ENCODE measurements around the gene CPZ. TPM values are rescaled to one million over a fixed set of nuclear protein-coding genes. Genes with fewer than 3 reads are reported as not detected.

The CPZ gene
- total and polyA plus RNA-seq, 2 experiments from 2014 or later, result 24.6 to 37.3 TPM

- H3K27me3 ChIP-seq (ENCODE audit: insufficient read depth), result no peaks in the 10 kb centered on the region
Observed at GRCh38 chr4:8647626-8648025, 55.1 kb downstream of the CPZ start.

More at GRCh38 chr4:8647626-8648025, 55.1 kb downstream of the CPZ start:
- no peaks in the 10 kb centered on the region for H3K9me3 Mint-ChIP-seq
- Histone ChIP-seq H3K9me2 (ENCODE audit: insufficient read depth) (no peaks in the 10 kb centered on the region), H3K4me2 (no peak overlapping the region), H3K27ac (ENCODE audit: low read depth) (no peak overlapping the region), H3K36me3 (ENCODE audit: insufficient read depth) (no peaks in the 10 kb centered on the region), H3K4me1 (ENCODE audit: insufficient read depth) (no peaks in the 10 kb centered on the region), H3K4me3 (no peak overlapping the region), H4K20me1 (replicated peaks; ENCODE audit: insufficient read depth) (no peaks in the 10 kb centered on the region), H3K79me2 (replicated peaks; ENCODE audit: insufficient read depth) (no peaks in the 10 kb centered on the region), H3F3A (replicated peaks; ENCODE audit: low read depth) (no peaks in the 10 kb centered on the region), H2AFZ (no peak overlapping the region)
- ATAC-seq (no peak), DNase-seq (ENCODE audit: low spot score) (no peak)
- H3K4me3 Mint-ChIP-seq, result no peak overlapping the region
- TF ChIP-seq, protein P1, sequence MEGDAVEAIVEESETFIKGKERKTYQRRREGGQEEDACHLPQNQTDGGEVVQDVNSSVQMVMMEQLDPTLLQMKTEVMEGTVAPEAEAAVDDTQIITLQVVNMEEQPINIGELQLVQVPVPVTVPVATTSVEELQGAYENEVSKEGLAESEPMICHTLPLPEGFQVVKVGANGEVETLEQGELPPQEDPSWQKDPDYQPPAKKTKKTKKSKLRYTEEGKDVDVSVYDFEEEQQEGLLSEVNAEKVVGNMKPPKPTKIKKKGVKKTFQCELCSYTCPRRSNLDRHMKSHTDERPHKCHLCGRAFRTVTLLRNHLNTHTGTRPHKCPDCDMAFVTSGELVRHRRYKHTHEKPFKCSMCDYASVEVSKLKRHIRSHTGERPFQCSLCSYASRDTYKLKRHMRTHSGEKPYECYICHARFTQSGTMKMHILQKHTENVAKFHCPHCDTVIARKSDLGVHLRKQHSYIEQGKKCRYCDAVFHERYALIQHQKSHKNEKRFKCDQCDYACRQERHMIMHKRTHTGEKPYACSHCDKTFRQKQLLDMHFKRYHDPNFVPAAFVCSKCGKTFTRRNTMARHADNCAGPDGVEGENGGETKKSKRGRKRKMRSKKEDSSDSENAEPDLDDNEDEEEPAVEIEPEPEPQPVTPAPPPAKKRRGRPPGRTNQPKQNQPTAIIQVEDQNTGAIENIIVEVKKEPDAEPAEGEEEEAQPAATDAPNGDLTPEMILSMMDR (conservative IDR thresholded peaks at IDR 0.05; ENCODE audit: low read depth in 2 of 2), result no peak
- no peak for TF ChIP-seq STAT1 (IDR thresholded peaks at IDR 0.05; ENCODE audit: unreplicated experiment)
- no peak for TF ChIP-seq ZNF114 (CRISPR knock-in tag; IDR thresholded peaks at IDR 0.05)
- no peak for TF ChIP-seq REST (IDR thresholded peaks at IDR 0.05; ENCODE audit: unreplicated experiment)
- TF ChIP-seq, protein P2, sequence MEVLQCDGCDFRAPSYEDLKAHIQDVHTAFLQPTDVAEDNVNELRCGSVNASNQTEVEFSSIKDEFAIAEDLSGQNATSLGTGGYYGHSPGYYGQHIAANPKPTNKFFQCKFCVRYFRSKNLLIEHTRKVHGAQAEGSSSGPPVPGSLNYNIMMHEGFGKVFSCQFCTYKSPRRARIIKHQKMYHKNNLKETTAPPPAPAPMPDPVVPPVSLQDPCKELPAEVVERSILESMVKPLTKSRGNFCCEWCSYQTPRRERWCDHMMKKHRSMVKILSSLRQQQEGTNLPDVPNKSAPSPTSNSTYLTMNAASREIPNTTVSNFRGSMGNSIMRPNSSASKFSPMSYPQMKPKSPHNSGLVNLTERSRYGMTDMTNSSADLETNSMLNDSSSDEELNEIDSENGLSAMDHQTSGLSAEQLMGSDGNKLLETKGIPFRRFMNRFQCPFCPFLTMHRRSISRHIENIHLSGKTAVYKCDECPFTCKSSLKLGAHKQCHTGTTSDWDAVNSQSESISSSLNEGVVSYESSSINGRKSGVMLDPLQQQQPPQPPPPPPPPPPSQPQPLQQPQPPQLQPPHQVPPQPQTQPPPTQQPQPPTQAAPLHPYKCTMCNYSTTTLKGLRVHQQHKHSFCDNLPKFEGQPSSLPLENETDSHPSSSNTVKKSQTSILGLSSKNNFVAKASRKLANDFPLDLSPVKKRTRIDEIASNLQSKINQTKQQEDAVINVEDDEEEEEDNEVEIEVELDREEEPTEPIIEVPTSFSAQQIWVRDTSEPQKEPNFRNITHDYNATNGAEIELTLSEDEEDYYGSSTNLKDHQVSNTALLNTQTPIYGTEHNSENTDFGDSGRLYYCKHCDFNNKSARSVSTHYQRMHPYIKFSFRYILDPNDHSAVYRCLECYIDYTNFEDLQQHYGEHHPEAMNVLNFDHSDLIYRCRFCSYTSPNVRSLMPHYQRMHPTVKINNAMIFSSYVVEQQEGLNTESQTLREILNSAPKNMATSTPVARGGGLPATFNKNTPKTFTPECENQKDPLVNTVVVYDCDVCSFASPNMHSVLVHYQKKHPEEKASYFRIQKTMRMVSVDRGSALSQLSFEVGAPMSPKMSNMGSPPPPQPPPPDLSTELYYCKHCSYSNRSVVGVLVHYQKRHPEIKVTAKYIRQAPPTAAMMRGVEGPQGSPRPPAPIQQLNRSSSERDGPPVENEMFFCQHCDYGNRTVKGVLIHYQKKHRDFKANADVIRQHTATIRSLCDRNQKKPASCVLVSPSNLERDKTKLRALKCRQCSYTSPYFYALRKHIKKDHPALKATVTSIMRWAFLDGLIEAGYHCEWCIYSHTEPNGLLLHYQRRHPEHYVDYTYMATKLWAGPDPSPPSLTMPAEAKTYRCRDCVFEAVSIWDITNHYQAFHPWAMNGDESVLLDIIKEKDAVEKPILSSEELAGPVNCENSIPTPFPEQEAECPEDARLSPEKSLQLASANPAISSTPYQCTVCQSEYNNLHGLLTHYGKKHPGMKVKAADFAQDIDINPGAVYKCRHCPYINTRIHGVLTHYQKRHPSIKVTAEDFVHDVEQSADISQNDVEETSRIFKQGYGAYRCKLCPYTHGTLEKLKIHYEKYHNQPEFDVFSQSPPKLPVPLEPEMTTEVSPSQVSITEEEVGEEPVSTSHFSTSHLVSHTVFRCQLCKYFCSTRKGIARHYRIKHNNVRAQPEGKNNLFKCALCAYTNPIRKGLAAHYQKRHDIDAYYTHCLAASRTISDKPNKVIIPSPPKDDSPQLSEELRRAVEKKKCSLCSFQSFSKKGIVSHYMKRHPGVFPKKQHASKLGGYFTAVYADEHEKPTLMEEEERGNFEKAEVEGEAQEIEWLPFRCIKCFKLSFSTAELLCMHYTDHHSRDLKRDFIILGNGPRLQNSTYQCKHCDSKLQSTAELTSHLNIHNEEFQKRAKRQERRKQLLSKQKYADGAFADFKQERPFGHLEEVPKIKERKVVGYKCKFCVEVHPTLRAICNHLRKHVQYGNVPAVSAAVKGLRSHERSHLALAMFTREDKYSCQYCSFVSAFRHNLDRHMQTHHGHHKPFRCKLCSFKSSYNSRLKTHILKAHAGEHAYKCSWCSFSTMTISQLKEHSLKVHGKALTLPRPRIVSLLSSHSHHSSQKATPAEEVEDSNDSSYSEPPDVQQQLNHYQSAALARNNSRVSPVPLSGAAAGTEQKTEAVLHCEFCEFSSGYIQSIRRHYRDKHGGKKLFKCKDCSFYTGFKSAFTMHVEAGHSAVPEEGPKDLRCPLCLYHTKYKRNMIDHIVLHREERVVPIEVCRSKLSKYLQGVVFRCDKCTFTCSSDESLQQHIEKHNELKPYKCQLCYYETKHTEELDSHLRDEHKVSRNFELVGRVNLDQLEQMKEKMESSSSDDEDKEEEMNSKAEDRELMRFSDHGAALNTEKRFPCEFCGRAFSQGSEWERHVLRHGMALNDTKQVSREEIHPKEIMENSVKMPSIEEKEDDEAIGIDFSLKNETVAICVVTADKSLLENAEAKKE (CRISPR knock-in tag; IDR thresholded peaks at IDR 0.05), result no peak
- TF ChIP-seq CREB1 (CRISPR knock-in tag; IDR thresholded peaks at IDR 0.05; ENCODE audit: low read depth), result no peak
- TF ChIP-seq JUNB (IDR thresholded peaks at IDR 0.05; ENCODE audit: unreplicated experiment), result no peak
- no peak for TF ChIP-seq ZNF331 (CRISPR knock-in tag; IDR thresholded peaks at IDR 0.05; ENCODE audit: low read depth)
- TF ChIP-seq NANOG (IDR thresholded peaks at IDR 0.05; ENCODE audit: borderline replicate concordance), result no peak
- TF ChIP-seq EZH2phosphoT487 (IDR thresholded peaks at IDR 0.05; ENCODE audit: unreplicated experiment), result no peak
- no peak for TF ChIP-seq POLR2AphosphoS5 (IDR thresholded peaks at IDR 0.05; ENCODE audit: low read depth)
- no peak for TF ChIP-seq ETS1 (IDR thresholded peaks at IDR 0.05)
- H3K27ac Mint-ChIP-seq, result no peak overlapping the region
- no peaks in the 10 kb centered on the region for H3K36me3 Mint-ChIP-seq (ENCODE audit: low read depth)
- peaks cover 6% of the 10 kb centered on the region for H3K4me1 Mint-ChIP-seq
- peaks cover 11% of the 10 kb centered on the region for H3K27me3 Mint-ChIP-seq (ENCODE audit: insufficient read depth, low read depth, poor library complexity)

All from GM23338 (cell line).